Measurements from ENCODE around the gene TUBGCP6.

TUBGCP6 gene

GRCh38 chr22:50244420-50245213, at the start of gene TUBGCP6:
Gene TUBGCP6 (minus strand): TSS chr22:50245023. CDS start chr22:50244459, 564 bp downstream.
- DNase-seq, result peak; percentile 62

DNA sequence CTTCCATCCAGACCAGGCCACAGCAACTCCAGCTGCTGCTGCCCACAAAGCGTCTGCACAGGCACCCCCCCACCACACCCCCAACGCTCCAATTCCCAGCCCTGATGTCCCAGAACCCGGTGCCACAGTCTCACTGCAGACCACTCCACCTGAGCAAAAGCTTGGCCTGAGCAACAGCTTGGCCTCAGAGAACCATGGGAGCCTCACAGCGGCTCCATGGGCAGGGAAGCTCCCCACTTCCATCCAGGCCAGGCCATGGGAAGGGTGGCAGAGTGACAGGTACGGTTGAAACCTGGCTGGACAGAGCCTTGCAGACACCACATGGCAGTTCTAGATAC, 49.5 kb upstream of the TUBGCP6 start:
- no peak for DNase-seq

GRCh38 chr22:50293441-50294318, 48.9 kb upstream of the TUBGCP6 start:
- no peak for DNase-seq

DNA sequence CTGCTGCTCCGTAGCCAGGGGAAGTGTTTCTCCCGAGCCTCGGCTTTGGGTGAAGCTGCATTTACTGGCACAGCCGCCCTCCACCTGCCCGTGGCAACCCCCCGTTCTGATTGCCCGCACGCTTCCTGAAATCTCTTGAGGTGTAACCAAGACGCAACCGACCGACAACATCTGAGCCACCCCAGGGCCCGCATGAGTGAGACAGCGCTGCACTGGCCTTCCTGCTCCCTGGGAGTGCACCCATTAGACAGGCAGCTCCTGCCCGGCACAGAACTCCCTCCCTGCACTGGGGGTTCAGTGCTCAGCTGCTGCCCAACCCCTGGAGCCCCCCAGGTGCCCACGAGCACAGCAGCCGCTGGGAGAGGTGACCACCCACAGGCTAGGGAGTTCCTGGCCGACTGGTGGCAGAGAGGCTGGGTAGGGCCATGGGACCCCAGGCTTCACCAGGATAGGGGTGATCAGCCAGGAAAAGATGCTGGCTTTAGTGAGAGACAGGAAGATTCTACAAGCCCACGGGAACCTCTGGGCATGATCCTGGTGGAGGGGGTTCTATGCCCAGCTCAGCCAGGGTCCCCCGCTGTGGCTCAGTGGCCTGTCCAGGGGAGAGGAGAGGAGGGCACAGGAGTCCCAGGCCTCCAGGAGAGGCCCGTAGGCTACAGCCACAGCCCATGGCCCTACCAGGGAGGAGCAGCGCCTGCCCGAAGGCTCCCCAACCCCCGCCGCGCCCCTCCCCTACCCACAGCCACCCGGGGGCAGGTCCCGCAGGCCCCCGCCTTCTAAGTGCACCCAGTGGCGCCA, 48.0 kb upstream of the TUBGCP6 start:
- no peak for DNase-seq

DNA sequence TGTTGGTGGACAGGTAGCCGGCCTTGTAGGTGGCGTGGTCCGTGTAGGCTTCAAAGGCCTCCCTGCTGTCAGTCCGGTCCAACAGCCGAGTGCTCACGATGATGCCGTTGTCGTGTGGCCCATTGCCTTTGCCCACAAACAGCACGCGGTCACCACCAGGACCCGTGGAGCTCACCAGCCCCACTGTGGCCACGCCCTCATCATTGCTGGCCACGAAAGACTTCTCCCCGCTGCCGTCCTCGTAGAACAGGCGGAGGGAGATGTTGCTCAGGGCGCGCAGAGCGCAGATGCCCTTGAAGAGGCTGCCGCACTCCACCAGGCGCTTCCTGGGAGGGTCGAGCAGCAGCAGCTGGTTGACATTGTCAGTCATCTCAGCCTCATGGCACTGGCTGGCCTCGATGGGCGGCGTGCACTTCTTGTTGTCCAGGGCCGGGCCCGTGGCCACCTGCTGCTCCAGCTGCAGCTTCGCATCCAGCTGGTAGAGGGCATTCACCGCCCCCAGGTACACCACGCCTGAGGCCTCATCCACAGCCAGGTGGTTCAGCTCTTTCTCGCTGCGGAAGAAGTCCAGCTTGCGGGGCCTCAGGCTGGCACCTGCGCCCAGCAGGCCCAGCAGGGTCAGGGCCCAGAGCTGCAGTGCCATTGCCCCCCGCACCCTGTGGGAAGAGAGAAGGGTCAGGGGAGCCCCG, 45.3 kb upstream of the TUBGCP6 start:
- no peak for DNase-seq

DNA sequence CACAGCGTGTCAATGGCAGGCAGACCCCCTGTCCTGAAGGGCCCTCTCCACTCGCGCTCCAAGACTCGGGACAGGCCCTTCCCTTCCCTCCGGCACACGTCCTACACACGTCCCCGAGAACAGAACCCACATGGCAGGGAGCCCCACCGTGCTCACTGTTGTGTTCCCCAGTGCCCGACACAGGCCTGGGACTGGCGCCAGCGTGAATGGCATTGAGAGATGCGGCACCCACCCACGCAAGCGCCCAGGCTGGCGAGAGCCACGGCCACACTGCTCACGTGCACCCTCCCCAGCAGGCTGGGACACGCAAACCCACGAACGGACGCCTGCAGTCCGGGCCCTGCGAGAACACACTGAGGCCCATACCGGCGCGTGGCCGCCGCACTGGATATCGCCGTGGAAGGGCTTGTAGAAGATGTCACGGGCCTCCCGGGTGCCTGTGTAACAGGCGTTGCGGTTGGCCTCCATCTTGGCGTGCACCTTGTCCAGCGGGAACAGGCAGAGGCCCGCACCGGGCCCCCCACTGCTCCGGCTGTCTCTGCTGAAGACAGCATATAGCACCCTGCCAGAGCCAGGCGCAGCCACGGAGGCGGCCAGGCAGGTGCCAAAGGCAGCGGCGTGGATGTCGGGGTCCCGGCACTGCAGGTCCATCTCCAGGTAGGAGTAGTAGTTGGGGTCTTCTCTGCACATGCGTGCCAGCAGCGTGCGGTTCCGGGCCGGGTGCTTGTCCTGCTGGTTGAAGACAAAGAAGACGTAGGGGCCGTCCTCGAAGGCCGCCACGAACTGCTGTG, 44.5 kb upstream of the TUBGCP6 start:
- no peak for DNase-seq

- no peak for DNase-seq
Measured at GRCh38 chr22:50287731-50288130, 42.9 kb upstream of the TUBGCP6 start.

DNA sequence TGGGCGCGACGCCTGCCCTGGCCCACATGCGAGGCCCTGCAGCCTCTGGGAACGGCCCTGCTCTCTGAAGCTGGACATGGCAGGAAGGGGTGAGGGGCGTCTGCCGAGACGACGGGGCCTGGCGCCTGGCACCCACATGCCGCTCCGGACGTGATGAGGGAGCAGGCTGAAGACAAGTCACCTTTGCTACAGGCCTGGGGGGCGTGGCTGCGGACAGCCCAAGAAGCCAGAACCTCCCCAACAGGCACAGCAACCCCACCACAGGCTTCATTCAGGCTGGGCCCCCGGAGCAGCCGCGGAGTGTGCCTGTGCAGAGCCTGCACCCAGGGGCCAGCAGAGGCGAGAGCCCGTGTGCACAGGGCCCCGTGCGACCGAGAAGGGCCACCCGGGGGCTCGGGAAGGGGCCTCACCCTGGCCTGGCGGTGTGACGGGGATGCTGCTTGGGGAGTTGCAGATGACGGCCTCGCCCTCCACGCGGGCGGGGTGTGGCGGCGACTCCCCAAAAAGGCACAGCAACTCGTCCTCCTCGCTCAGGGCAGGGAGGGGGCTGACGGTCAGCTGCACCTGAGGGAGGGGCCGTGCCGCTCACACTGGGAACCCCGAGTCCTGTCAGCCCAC, 42.0 kb upstream of the TUBGCP6 start:
- DNase-seq, result no peak

- DNase-seq, result no peak
Measured at GRCh38 chr22:50286275-50286674, 41.5 kb upstream of the TUBGCP6 start.

DNA sequence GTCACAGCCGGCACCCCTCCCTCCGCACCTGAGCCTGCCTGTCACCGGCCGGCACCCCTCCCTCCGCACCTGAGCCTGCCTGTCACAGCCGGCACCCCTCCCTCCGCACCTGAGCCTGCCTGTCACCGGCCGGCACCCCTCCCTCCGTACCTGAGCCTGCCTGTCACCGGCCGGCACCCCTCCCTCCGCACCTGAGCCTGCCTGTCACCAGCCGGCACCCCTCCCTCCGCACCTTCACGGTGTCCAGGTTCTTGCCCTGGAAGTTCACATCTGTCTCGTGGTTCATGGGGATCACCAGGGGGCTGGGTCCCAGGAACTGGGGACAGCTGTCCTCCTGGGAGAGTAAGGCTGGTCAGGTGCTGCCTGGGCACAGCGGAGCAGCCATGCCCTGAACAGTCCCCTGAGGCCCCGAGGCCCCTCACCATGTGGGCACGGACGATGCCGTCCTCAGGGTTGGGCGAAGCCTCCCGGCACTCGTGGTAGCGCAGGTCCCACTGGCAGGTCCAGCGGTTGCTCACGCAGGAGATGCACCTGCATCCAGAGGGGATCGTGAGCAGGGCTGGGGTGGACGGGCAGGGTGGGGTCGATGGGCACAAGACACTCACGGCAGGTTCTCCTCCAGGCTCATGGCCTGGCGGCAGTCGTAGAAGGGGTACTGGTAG, 40.9 kb upstream of the TUBGCP6 start:
- DNase-seq, result no peak

DNA sequence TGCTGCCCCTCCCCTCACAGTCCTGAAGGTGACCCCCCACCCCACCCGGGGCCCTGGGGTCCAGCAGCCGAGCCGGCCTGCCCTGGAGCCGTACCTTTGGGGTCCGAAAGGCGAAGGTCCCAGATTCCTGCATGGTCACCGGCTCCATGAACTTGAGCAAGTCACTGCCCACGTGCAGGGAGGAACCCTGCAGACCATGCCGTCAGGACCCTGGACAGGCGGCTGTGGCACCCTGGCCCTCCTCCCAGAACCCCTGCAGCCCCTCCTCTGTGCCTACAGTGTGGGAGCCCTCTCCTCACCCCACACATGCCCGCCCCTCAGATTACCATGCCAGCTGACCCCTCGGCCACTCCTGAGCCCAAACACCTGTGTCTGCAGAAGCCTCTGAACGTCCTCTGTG, 39.7 kb upstream of the TUBGCP6 start:
- no peak for DNase-seq

- DNase-seq, result no peak
Measured at GRCh38 chr22:50283821-50284220, 39.0 kb upstream of the TUBGCP6 start.

DNA sequence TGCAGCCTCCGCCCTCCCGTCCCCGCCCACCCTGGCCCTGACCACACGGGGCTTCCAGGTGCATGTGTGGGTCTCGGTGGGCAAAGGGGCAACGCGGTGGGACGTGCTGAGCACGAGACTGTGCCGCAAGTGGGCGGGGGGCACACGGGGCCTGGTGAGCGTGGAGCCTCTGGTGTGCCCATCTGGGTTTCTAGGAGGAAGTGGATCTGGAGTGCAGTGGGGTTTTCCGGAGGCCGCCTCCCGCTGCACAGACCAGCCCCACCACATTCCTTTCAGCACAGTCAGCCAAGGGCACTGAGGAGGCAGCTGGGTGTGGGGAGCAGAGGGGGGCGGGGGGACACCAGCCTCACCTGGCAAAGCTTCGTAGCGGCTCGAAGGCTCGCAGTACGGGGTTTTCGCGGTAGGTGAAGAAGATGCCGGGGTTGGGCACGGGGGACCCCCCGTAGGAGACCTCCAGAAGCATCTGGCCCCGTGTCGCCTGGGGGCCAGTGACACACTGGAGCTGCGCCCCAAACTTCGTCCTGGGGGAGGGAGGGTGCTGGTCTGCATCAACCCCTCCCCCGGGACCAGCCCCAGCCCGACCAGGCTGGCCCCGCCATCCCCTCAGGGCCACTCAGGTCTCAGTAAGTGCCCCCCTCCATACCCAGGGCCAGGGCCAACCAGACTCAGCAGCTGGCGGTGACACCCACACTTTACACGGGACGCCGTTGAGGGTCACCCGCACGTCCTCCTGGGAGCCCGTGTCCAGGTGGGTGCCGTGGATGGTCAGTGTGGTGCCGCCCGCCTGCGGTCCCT, 37.7 kb upstream of the TUBGCP6 start:
- DNase-seq, result no peak

GRCh38 chr22:50281957-50282356, 37.1 kb upstream of the TUBGCP6 start:
- no peak for DNase-seq

DNA sequence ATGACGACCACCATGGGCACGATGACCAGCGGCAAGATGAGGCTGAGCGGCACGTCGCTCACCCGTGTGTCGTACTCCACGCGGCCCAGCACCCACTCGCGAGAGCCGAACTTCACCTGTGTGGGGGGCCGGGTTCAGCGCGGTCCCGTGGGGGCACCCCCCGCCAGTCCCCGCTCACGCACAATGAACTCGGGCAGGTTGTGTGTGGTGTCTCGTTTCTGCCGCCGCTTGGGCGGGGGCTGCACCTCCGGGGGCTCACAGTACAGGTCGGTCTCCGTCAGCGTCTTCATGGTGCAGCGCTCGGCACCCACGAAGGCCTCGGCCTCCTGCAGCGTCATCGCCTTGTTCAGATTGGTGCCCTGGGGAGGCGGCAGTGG, 36.5 kb upstream of the TUBGCP6 start:
- no peak for DNase-seq

DNA sequence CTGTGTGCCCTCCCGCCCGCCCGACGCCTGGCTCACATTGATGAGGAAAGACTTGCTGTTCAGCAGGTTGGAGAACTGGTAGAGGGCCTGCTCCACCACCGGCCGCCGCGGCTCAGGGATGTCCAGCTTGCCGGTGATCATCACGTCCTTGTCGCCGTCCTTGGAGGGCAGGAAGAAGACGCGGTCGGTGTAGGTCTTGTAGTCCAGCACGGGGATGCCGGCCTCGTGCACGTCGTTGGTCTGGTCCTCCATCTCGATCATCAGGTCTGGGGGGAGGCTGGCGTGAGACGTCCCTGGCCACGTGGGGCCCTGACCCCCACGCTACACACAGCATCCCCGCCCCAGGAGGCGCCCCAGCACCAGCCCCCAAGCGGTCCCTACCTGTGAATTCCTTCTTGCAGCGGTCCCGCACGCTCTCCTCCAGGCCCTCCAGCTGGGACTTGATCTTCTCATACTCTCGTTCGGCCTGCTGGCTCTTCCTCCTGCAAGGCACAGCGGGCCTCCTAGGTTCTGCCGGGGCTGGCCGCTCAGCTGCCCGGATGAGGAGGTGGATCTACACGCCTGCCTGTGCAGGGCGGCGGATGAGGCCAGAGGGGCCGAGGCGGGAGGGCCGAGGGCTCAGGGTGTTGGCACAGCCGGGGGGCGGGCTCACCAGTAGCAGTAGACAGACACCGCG, 36.0 kb upstream of the TUBGCP6 start:
- DNase-seq, result no peak

DNA sequence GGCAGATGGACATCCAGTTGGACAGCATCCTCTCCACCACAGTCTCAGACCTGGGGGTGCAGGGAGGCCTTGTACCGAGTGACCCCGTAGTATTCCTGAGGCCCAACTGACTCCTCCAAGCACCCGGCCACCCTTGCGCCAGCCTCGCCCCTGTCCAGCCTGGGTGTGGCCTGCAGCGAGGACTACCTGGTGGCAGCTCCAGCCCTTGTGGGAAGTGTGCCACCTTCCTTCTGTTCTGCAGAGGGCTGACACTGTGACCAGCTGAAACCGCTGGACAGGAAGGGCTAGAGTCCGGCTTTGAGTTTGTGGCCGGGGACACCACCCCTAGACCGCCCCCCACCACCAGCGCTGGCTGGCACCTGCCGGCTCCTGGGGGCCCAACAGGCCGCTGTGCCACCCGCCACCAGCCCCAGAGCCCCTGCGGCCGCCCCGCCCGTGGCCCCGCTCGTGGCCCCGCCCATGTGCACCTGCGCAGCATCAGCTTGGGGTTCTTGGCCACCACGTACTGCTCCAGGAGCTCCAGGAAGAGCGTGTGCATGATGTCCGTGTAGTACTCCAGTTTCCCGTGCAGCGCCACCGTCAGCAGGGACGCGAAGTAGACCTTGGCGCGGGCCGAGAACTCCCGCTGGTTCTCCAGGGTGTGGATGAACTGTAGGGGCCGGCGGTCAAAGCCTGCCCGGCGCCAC, 35.3 kb upstream of the TUBGCP6 start:
- DNase-seq, result no peak

DNA sequence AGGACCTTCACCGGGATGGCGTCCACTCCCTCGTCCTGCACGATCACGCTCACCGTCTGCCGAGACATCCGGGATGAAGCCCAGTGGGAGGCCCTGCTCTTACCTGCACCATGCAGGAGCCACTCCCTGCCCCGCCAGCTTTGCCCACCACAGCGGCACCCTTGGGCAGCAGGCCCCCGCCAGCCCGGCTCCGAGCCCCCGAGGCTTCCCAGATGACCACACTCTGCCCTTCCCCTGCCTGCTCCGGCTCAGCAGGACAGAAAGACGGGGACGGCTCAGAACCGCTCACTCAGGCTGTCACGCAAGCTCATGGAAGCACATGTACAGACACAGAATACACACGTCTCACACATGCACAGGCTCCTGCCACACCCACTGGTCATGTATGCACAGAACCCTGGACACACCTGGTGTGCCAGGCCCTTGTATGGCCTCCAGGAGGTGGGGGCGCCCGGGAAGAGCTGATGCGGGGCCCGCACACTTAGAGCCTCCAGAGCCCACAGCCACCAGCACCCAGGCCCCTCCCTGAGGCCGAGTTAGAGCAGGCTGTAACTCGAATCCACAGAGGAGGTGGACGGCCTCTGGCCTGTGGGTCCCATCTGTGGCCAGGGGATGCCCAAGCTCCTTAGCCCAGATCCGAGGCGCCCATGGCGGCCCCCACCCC, 34.3 kb upstream of the TUBGCP6 start:
- DNase-seq, result no peak
